HepG2 (cell line): ENCODE data around the gene PPP1R9A. TPM values are rescaled to one million over a fixed set of nuclear protein-coding genes. Genes with fewer than 3 reads are reported as not detected.

Source experiments
- ATAC-seq: fragments of 200-7000 bp; cut with Tn5 transposase; 3 replicates; pipeline ENCODE4 v1.9.1; 2020; ENCODE audit warnings: mild to moderate bottlenecking, moderate library complexity
- BruUV-seq: library from RNA; stranded (reverse); fragments of 400-500 nt; replicated peaks from 2 replicates; lab custom pipeline; 2021; lab: Mats Ljungman, UMichigan
- CTCF ChIA-PET: fragments of 300-600 bp; formaldehyde crosslinking; extraction: SDS; loops from one replicate; lab custom pipeline; 2021; ENCODE audit warnings: low total read pairs, inconsistent platforms, low intra/inter-chr PET ratio; lab: Yijun Ruan, JAX
- POLR2A ChIA-PET: fragments of 350-600 bp; sonication (Branson Sonifier 250); formaldehyde crosslinking; loops from one replicate; lab custom pipeline; 2020; ENCODE audit warnings: antibody characterized with exemption, inconsistent platforms; lab: Yijun Ruan, JAX
- DNase-seq: peaks from one replicate; pipeline ENCODE4 v3.0.0-alpha.2; 2015; ENCODE audit warnings: low spot score
- FAIRE-seq: peaks from 3 replicates; lab custom pipeline; 2011; peaks lifted over from hg19 to GRCh38; lab: Jason Lieb, UNC
- H2AFZ ChIP-seq: one replicate; pipeline ENCODE4 v1.6.1; 2011; ENCODE audit warnings: low read length, inconsistent platforms
- H3K27ac ChIP-seq: fragments of 300-600 bp; 3 replicates; pipeline ENCODE4 v1.8.0; 2011; ENCODE audit warnings: mixed run types, mild to moderate bottlenecking, mixed read lengths, low read length, inconsistent platforms; ENCODE audit not compliant: insufficient read depth; ENCODE audit errors: extremely low read length
- H3K27me3 ChIP-seq, 2 experiments: fragments of 200-600 bp in 1 of 2; 2 replicates in 1 of 2; 3 replicates in 1 of 2; pipeline versions ENCODE4 v1.6.0 to v1.8.0; 2011; ENCODE audit warnings: low read length in 2 of 2, mild to moderate bottlenecking in 2 of 2, moderate library complexity in 2 of 2, inconsistent platforms in 1 of 2; ENCODE audit not compliant: insufficient read depth in 2 of 2, control insufficient read depth in 1 of 2
- H3K36me3 ChIP-seq, 2 experiments: fragments of 200-600 bp in 1 of 2; replicated peaks in 1 of 2; 2 replicates in 1 of 2; 3 replicates in 1 of 2; pipeline versions ENCODE4 v1.5.1 to v1.8.0; 2011; ENCODE audit warnings: low read length in 2 of 2, inconsistent platforms in 1 of 2; ENCODE audit not compliant: insufficient read depth in 2 of 2, control insufficient read depth in 1 of 2
- H3K4me1 ChIP-seq: 2 replicates; pipeline ENCODE4 v1.5.1; 2012; ENCODE audit warnings: low read length, inconsistent platforms; ENCODE audit not compliant: insufficient read depth
- H3K4me2 ChIP-seq: 2 replicates; pipeline ENCODE4 v1.6.0; 2011; ENCODE audit warnings: low read depth, low read length, inconsistent platforms
- H3K4me3 ChIP-seq, 3 experiments: fragments of 200-600 bp in 1 of 3; sonication (generic), shearing (Covaris generic) in 1 of 3; replicated peaks in 1 of 3; 2 replicates each; pipeline ENCODE4 v1.5.1; 2011 to 2016; ENCODE audit warnings: low read length in 3 of 3, inconsistent platforms in 2 of 3, low read depth in 2 of 3, mild to moderate bottlenecking in 2 of 3, control low read depth in 1 of 3, mixed read lengths in 1 of 3; ENCODE audit not compliant: insufficient read depth in 1 of 3
- H3K79me2 ChIP-seq: one replicate; pipeline ENCODE4 v1.6.1; 2011; ENCODE audit warnings: low read length, inconsistent platforms; ENCODE audit not compliant: insufficient read depth
- H3K9ac ChIP-seq: 2 replicates; pipeline ENCODE4 v1.6.0; 2011; ENCODE audit warnings: mild to moderate bottlenecking, low read depth, low read length, inconsistent platforms; ENCODE audit not compliant: insufficient read depth
- H3K9me3 ChIP-seq: 2 replicates; pipeline ENCODE4 v1.5.1; 2012; ENCODE audit warnings: mild to moderate bottlenecking, low read length
- H4K20me1 ChIP-seq: 2 replicates; pipeline ENCODE4 v1.6.0; 2011; ENCODE audit warnings: inconsistent platforms, mild to moderate bottlenecking, low read length, moderate library complexity; ENCODE audit not compliant: insufficient read depth
- AGO1 ChIP-seq: fragments of 200-400 bp; formaldehyde crosslinking; IDR thresholded peaks from 2 replicates; pipeline ENCODE4 v1.6.1; 2017; ENCODE audit warnings: mild to moderate bottlenecking, low read depth, low read length, moderate library complexity; ENCODE audit not compliant: poor library complexity, severe bottlenecking
- CREBL2 ChIP-seq: sonication (generic); formaldehyde crosslinking; IDR thresholded peaks from 2 replicates; pipeline ENCODE4 v1.8.1; 2023; ENCODE audit warnings: missing genetic modification reagents, mild to moderate bottlenecking, borderline replicate concordance
- ELF3 ChIP-seq: IDR thresholded peaks from 2 replicates; pipeline ENCODE4 v1.6.1; 2016; ENCODE audit warnings: missing genetic modification reagents, missing compliant biosample characterization
- HOXA5 ChIP-seq: sonication (generic); formaldehyde crosslinking; IDR thresholded peaks from 2 replicates; pipeline ENCODE4 v1.4.0; 2020; ENCODE audit warnings: missing genetic modification reagents
- ISL2 ChIP-seq: sonication (generic); formaldehyde crosslinking; IDR thresholded peaks from 2 replicates; pipeline ENCODE4 v1.5.0; 2020; ENCODE audit warnings: missing genetic modification reagents
- JUNB ChIP-seq: sonication (generic); formaldehyde crosslinking; IDR thresholded peaks from 2 replicates; pipeline ENCODE4 v1.8.0; 2022; ENCODE audit warnings: missing genetic modification reagents, mild to moderate bottlenecking, borderline replicate concordance
- NR2C2 ChIP-seq: sonication (generic); formaldehyde crosslinking; IDR thresholded peaks from 2 replicates; pipeline ENCODE4 v1.4.0; 2020; ENCODE audit warnings: missing genetic modification reagents, mild to moderate bottlenecking, moderate library complexity, borderline replicate concordance
- RAD21 ChIP-seq: fragments of 450-650 bp; formaldehyde crosslinking; IDR thresholded peaks from 2 replicates; pipeline ENCODE4 v1.5.0; 2020; ENCODE audit warnings: mild to moderate bottlenecking
- RNF2 ChIP-seq: fragments of 450-650 bp; conservative IDR thresholded peaks from 2 replicates; pipeline ENCODE4 v1.6.1; 2016; ENCODE audit warnings: low read depth
- SIN3A ChIP-seq: IDR thresholded peaks from 2 replicates; pipeline ENCODE4 v1.6.1; 2011; ENCODE audit warnings: low read depth, mild to moderate bottlenecking, control low read depth, low read length, borderline replicate concordance
- SMC3 ChIP-seq: IDR thresholded peaks from 2 replicates; pipeline ENCODE4 v1.6.1; 2011; ENCODE audit warnings: low read length, improper control_type of control experiment
- SUZ12 ChIP-seq: fragments of 150-350 bp; IDR thresholded peaks from 2 replicates; pipeline ENCODE4 v1.6.1; 2014; ENCODE audit warnings: low read depth, low read length
- ZBTB33 ChIP-seq: sonication (generic); formaldehyde crosslinking; IDR thresholded peaks from 2 replicates; pipeline ENCODE4 v1.4.0; 2020; ENCODE audit warnings: missing genetic modification reagents
- ZFX ChIP-seq: sonication (generic); formaldehyde crosslinking; IDR thresholded peaks from 2 replicates; pipeline ENCODE4 v1.4.0; 2020; ENCODE audit warnings: mild to moderate bottlenecking, low read depth, missing genetic modification reagents, moderate library complexity
- ZGPAT ChIP-seq: IDR thresholded peaks from 2 replicates; pipeline ENCODE4 v1.6.1; 2016; ENCODE audit warnings: mild to moderate bottlenecking
- ZNF234 ChIP-seq: sonication (generic); formaldehyde crosslinking; conservative IDR thresholded peaks from 2 replicates; pipeline ENCODE4 v1.5.1; 2020; ENCODE audit warnings: mild to moderate bottlenecking, missing genetic modification reagents
- ZNF296 ChIP-seq: sonication (generic); formaldehyde crosslinking; conservative IDR thresholded peaks from 2 replicates; pipeline ENCODE4 v1.5.0; 2020; ENCODE audit warnings: mild to moderate bottlenecking, missing genetic modification reagents
- ZNF772 ChIP-seq: sonication (generic); formaldehyde crosslinking; IDR thresholded peaks from 2 replicates; pipeline ENCODE4 v1.5.0; 2020; ENCODE audit warnings: mild to moderate bottlenecking, missing genetic modification reagents
- ZNF775 ChIP-seq: sonication (generic); formaldehyde crosslinking; IDR thresholded peaks from 2 replicates; pipeline ENCODE4 v1.4.0; 2020; ENCODE audit warnings: missing genetic modification reagents, mild to moderate bottlenecking, moderate library complexity, borderline replicate concordance
- ZSCAN25 ChIP-seq: sonication (generic); formaldehyde crosslinking; IDR thresholded peaks from 2 replicates; pipeline ENCODE4 v1.8.0; 2022; ENCODE audit warnings: mild to moderate bottlenecking, missing genetic modification reagents
- WGBS: methylation state at CpG from one replicate; pipeline ENCODE4 v1.1.6; 2017; ENCODE audit warnings: low lambda C conversion rate; 5-methylcytosine and 5-hydroxymethylcytosine counted together
- in situ Hi-C: cut with HindIII; loops from 2 replicates; pipeline ENCODE4 v1.10.0; 2017; ENCODE audit warnings: low pct_unique_long_range_greater_than_20kb; ENCODE audit not compliant: extremely low pct_ligation_motif_present
- intact Hi-C: fragments of 100-400 bp; cut with micrococcal nuclease; formaldehyde crosslinking; loops from one replicate; pipeline ENCODE4 v1.10.0; 2022; ENCODE audit not compliant: unreplicated experiment
- polyA plus RNA-seq, 8 experiments: library from polyadenylated mRNA; depleted of rRNA in 3 of 8; stranded (reverse) in 7 of 8; unstranded in 1 of 8; fragments of >200 nt; fragmentation: Illumina TruSeq in 4 of 8; extraction: Trizol in 4 of 8; gene quantifications; 2 replicates each; pipeline versions ENCODE4 v1.2.1 to v1.2.3, GENCODE V29; 2011 to 2016; ENCODE audit warnings: low read depth in 4 of 8, missing spikeins in 1 of 8, mixed read lengths in 1 of 8; ENCODE audit not compliant: insufficient read depth in 1 of 8
- total RNA-seq, 5 experiments: library from RNA; depleted of rRNA; stranded (reverse); fragments of >200 nt; fragmentation: Illumina TruSeq; extraction: Trizol; gene quantifications; 2 replicates each; pipeline ENCODE4 v1.2.3, GENCODE V29; 2016; ENCODE audit warnings: low read depth in 1 of 5

Gene PPP1R9A
- total and polyA plus RNA-seq, 2 of the 13 experiments (the other 11 are each of a cell fraction or from before 2014, with no cell fraction given) = 11.4 to 31.9 TPM

- in situ Hi-C loops (loop anchor here (5.0 to 25.0 kb wide), 2 partner anchors 135 to 345 kb away; no protein-coding TSS in a partner anchor), intact Hi-C loops (loop anchor here (1.0 kb wide), 1 partner anchor 136 kb away; no protein-coding TSS in a partner anchor)
- no peaks in the 10 kb centered on the region for H3K27me3 ChIP-seq
- no peaks in the 10 kb centered on the region for H3K79me2 ChIP-seq
- no peak overlapping the region for H3K27ac ChIP-seq
- CTCF ChIA-PET = interaction anchor here (3.2 kb wide), 1 partner anchor 134 kb away, joined by 21 read pairs; no protein-coding TSS in a partner anchor
- WGBS = 20% methylated on average over 4 of the region's 4 CpGs
- BruUV-seq = no TSS peak
- H3K9me3 ChIP-seq = no peaks in the 10 kb centered on the region
- peak; percentile 93 for ATAC-seq
- FAIRE-seq = peak; percentile 30
- H3K4me1 ChIP-seq = peaks cover 13% of the 10 kb centered on the region
- no peaks in the 10 kb centered on the region for H3K36me3 ChIP-seq
- H3K4me3 ChIP-seq = peak overlapping the region in 1 of 3 experiments; percentile 22; a peak in 1 of 6 replicates
- no peak overlapping the region for H3K9ac ChIP-seq
- POLR2A ChIA-PET = interaction anchor here (1.1 kb wide), 1 partner anchor 136 kb away, joined by 5 read pairs; no protein-coding TSS in a partner anchor
- no peaks in the 10 kb centered on the region for H4K20me1 ChIP-seq
- H3K4me2 ChIP-seq = peak overlapping the region; percentile 59
- H2AFZ ChIP-seq = no peak overlapping the region
- DNase-seq = peak; percentile 53
- no peak for TF ChIP-seq ZNF234 (CRISPR knock-in tag)
- TF ChIP-seq ZFX (CRISPR knock-in tag) = no peak
- TF ChIP-seq NR2C2 = no peak
- TF ChIP-seq RNF2 = no peak
- no peak for TF ChIP-seq ZGPAT (CRISPR knock-in tag)
- 0 out of 2 replicates have a peak, but pooled peaks have one; percentile 27 for TF ChIP-seq ELF3 (CRISPR knock-in tag)
- no peak for TF ChIP-seq ZNF772
- TF ChIP-seq JUNB (CRISPR knock-in tag) = no peak
- TF ChIP-seq SMC3 = peak; percentile 71
- no peak for TF ChIP-seq ZNF296 (CRISPR knock-in tag)
- TF ChIP-seq ZNF775 (CRISPR knock-in tag) = no peak
- peak; percentile 52; the same call in 1 of the 2 replicates for TF ChIP-seq ZBTB33 (CRISPR knock-in tag)
- no peak for TF ChIP-seq HOXA5 (CRISPR knock-in tag)
- TF ChIP-seq ISL2 (CRISPR knock-in tag) = no peak
- no peak for TF ChIP-seq ZSCAN25 (CRISPR knock-in tag)
- peak; percentile 60; the same call in 1 of the 2 replicates for TF ChIP-seq RAD21
- no peak for TF ChIP-seq AGO1
- TF ChIP-seq CREBL2 = no peak
- no peak for TF ChIP-seq SUZ12
- no peak for TF ChIP-seq SIN3A
Measured at GRCh38 chr7:95342642-95343307, 435.4 kb downstream of the PPP1R9A start.
